Measurements from ENCODE around the gene TEKT4. TPM values are rescaled to one million over a fixed set of nuclear protein-coding genes. Genes with fewer than 3 reads are reported as not detected.
"Not testable (repeated sequence)": the region's sequence is repeated elsewhere in the genome, so short reads cannot be mapped to it uniquely, and the experiment has no call there.

TEKT4 gene
- total RNA-seq, 1 donor from 2014 or later: 0.16 TPM

- intact Hi-C loops (cut with DNase I): no loop called here
- no peak for DNase-seq (ENCODE audit: missing footprints)
- no peak for ATAC-seq
Observed at GRCh38 chr2:94875064-94875819, 4.0 kb downstream of the TEKT4 start.

GRCh38 chr2:94875820-94876522 is 4.7 kb downstream of the TEKT4 start:
- intact Hi-C loops (cut with DNase I): no loop called here
- ATAC-seq (no peak), DNase-seq (ENCODE audit: missing footprints) (no peak)

GRCh38 chr2:94876523-94876863 is 5.3 kb downstream of the TEKT4 start:
- ATAC-seq: no peak
- DNase-seq (ENCODE audit: missing footprints): no peak
- intact Hi-C loops (cut with DNase I): no loop called here

GRCh38 chr2:94877129-94877528 is 5.9 kb downstream of the TEKT4 start:
- no peak for ATAC-seq

GRCh38 chr2:94878575-94878974 is 7.3 kb downstream of the TEKT4 start:
- ATAC-seq; intact Hi-C loops (cut with DNase I); DNase-seq (ENCODE audit: missing footprints): not testable (repeated sequence)

More at GRCh38 chr2:94877129-94877528, 5.9 kb downstream of the TEKT4 start:
- DNase-seq (ENCODE audit: missing footprints): no peak
- intact Hi-C loops (cut with DNase I): no loop called here

- intact Hi-C loops (cut with DNase I): no loop called here
- no peak for ATAC-seq
- no peak for DNase-seq (ENCODE audit: missing footprints)
Observed at GRCh38 chr2:94879314-94879981, 8.2 kb downstream of the TEKT4 start.

GRCh38 chr2:94879982-94880377 is 8.8 kb downstream of the TEKT4 start:
- ATAC-seq (no peak), DNase-seq (ENCODE audit: missing footprints) (no peak)
- intact Hi-C loops (cut with DNase I): no loop called here

GRCh38 chr2:94880507-94880906 is 9.3 kb downstream of the TEKT4 start:
- intact Hi-C loops (cut with DNase I): no loop called here
- DNase-seq (ENCODE audit: missing footprints) (no peak), ATAC-seq (no peak)

GRCh38 chr2:94881070-94881469 is 9.8 kb downstream of the TEKT4 start:
- DNase-seq (ENCODE audit: missing footprints) (no peak), ATAC-seq (no peak)
- intact Hi-C loops (cut with DNase I): no loop called here

GRCh38 chr2:94890234-94890633 is 19.0 kb downstream of the TEKT4 start:
- DNase-seq (ENCODE audit: missing footprints) (no peak), ATAC-seq (no peak)
- intact Hi-C loops (cut with DNase I): no loop called here

GRCh38 chr2:94895273-94895672 is 24.0 kb downstream of the TEKT4 start:
- intact Hi-C loops (cut with DNase I); ATAC-seq; DNase-seq (ENCODE audit: missing footprints): not testable (repeated sequence)

GRCh38 chr2:94906976-94907375 is 35.7 kb downstream of the TEKT4 start:
- intact Hi-C loops (cut with DNase I); DNase-seq (ENCODE audit: missing footprints); ATAC-seq: not testable (repeated sequence)

- DNase-seq (ENCODE audit: missing footprints) (no peak), ATAC-seq (no peak)
- intact Hi-C loops (cut with DNase I): no loop called here
Observed at GRCh38 chr2:94923196-94923595, 52.0 kb downstream of the TEKT4 start.

- intact Hi-C loops (cut with DNase I); DNase-seq (ENCODE audit: missing footprints); ATAC-seq: not testable (repeated sequence)
Observed at GRCh38 chr2:94924999-94925398, 53.8 kb downstream of the TEKT4 start.

Other genes with a start within 250 kb of the TEKT4 start
- 8.7 TPM for gene MAL, start 154.3 kb downstream of the TEKT4 start, total RNA-seq

Data from Right ventricle myocardium inferior (tissue), 1 donor.